Measurements from ENCODE around the gene PPT2. TPM values are rescaled to one million over a fixed set of nuclear protein-coding genes. Genes with fewer than 3 reads are reported as not detected.
"Not testable (repeated sequence)": the region's sequence is repeated elsewhere in the genome, so short reads cannot be mapped to it uniquely, and the experiment has no call there.

PPT2 gene
- total RNA-seq, 1 donor = 30.2 TPM

DNA sequence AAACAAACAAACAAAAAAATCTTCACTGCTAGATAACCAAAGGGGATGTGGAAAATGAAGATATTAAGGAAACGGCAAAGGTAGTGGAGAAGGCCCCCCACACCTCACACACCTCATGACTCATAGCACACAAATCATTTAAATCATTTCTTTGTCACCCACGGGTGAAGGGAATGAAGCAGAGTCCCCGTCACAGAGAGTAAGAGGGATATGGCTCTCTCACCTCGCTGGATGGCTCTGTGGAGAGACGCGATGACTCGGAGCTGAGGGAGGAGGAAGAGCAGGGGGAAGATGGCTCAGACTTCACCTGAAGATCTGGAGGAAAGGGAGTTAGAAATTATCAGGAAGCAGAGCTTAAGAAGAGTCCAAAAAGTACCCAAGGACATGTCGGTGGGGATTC lies 27.1 kb upstream of the PPT2 start:
- no peak for DNase-seq (ENCODE audit: low read depth in 2 of 3, low spot score in 2 of 3)

DNA sequence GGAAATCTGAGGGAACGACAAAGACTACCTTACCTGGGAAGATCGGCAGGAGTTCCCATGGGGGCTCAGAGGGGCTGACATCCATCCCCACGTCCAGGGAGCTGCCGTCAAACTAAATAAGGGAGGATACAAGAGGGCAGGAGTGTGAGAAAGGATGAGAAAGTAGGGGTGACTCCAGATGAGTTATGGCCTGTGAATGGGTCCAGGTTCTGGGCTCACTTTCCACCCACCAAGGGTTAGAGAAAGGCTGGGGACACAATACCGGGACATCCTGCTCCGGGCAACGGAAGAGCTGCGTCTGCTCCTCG lies 26.6 kb upstream of the PPT2 start:
- DNase-seq (ENCODE audit: low read depth in 2 of 3, low spot score in 2 of 3) = no peak

DNA sequence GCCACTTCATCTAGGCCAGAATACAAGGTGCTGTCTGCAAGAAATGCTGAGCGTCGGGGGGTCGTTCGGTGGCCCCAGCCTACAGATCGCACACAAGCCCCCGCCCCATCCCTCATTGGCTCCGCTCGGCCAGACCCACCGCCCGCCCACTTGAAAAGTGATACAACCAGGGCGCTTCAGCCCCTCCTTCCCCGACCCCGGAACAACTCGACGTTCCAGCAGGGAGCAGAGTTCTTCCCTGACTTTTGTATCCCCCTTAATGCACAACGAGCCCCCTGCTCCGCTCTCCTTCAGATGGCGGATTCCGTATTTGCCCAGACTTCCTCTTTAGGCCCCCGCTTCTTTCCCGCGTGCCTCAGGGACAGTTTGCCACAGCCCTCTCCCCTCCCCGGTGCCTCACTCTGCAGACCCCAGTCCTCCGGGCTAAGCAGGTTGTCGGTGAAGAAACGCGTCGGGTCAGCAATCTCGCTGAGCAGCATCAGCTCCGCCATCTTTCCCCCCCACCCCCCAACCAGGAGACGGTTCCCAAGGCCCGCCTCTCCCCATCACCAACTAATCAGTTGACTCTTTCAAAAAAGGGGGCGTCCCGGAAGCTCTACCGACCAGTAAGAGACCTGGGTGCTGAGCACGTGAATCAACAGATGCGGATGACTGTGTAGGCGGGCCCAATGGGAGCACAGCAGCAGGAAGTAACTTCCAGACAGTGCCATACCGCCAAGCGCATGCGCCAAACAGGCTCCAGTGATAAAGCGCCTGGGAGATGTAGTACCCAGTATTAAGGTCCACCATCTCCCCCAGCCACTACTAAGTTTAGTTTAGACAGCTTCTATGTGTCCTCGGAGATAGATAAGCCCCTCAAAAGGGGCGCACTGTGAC lies 26.0 kb upstream of the PPT2 start, which contains the start of gene ATF6B:
Gene ATF6B, minus strand, starts transcription at position 530 of the 876 bp plus-strand sequence. Its CDS starts 39 bp downstream, at position 491.
- DNase-seq (ENCODE audit: low read depth in 2 of 3, low spot score in 2 of 3) = peak; percentile 86 to 100 (median 99)

DNA sequence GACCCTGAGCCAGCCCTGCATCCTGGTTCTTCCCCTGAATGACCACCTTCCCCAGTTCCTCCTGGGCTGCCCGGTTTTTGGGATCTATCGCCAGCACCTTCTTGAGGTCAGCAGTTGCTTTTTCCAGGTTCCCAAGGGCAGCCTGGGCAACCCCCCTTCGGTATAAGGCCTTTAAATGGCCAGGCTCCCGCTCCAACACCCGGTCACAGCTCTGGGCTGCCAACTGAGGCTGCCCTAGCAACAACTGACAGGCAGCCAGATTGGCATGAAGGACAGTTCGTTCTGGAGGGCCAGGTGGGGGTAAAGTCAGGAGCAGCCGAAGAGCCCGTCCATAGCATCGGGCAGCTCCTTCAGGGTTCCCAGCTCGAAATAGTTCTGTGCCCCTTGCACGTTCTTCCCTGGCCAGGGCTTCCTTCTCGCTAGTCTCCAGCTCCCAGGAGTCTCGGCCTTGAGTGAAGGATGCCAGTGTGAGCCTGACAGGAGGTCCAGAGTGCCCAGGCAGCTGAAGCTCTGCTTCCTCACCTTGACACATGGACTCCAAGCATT lies 25.1 kb upstream of the PPT2 start:
- no peak for DNase-seq (ENCODE audit: low read depth in 2 of 3, low spot score in 2 of 3)

DNA sequence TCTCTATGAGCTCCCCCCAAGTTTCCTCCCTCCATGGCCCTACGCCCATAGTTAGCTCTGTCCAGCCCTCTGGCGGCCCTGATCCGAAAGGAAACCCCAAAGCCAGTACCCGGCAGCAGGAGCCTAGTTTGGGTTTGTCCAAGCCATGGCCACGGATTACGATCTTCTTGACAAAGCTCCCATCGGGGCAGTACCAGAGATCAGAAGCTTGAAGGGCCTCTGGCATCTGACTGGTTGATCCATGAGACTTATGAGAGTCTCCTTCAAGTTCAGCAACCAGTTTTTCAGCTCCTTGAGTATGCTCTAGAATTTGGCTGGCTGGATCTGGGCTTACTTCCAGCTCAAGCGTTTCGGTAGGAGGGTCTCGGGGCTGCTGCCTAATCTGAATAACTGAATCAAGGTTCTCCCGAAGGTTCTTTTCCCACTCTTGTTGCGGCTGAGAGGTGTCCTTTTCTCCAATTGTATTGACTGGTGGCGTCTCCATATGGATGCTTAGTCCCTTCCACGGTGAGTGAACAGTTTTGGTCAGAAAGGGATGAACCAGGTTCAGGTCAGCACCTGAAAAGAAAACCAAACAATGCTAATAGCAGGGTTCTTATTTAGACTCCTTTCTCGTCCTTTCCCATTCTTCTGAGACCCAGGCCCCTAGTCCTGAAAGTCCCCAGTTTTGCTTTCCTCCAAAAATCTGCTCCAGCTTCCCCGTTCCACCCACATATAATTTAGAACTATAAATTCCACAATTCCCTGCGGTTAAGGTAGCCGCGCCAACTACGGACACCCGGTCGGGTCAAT lies 24.4 kb upstream of the PPT2 start:
- DNase-seq (ENCODE audit: low read depth in 2 of 3, low spot score in 2 of 3) = no peak

DNA sequence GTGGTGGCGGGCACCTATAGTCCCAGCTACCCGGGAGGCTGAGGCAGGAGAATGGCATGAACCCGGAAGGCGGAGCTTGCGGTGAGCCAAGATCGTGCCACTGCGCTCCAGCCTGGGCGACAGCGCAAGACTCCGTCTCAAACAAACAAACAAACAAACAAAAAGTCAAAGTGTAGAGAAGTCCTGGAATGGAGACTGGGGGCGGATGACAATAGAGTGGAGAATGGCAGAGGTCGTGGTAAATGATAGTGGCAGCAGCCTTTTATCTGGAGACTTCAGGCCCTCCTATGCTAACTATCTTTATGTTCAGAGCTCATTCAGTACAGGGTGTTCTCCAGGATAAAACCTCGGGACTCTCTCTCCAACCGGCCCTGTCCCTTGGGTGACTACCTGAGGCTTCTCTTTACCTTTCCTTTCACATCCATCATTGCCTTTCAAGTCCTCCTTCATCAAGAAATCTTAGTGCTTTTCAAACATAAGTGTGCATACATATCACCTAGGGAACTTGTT lies 22.4 kb upstream of the PPT2 start:
- DNase-seq (ENCODE audit: low read depth in 2 of 3, low spot score in 2 of 3) = peak in 1 of 3 donors; percentile 39

DNA sequence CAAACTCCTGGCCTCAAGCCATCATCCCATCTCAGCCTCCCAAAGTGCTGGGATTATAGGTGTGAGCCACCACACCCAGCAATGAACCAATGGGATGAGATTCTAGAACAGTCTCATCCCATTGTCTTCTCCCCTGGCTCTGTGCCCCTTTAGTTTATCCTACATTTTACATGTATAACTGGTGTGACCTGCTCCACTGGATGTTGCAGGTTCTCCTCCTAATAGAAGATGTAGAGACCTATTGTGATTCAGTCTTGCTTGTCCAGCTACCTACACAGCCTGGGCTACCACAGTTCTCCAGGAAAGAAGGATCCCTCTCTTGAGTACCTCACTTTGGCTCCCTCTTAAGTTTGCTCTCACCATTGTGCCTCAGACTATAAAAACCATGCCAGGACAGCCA lies 21.8 kb upstream of the PPT2 start:
- no peak for DNase-seq (ENCODE audit: low read depth in 2 of 3, low spot score in 2 of 3)

DNA sequence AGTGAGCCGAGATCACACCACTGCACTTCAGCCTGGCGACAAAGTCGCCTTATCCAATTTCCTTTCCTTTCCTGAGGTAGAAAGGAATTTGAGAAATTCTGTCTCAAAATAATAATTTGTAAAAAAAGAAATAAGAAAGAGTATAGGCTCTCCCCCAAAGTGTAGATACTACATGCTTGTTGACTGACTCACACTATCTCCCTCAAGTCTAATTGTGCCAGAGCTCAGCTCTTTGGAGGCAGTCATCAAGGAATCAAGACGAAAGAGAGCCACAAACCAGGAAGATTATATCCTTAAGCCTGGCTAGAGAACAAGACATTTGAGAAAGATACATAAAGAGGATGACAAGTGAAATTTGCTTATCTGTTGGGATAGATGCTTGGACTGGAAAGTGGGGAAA lies 20.2 kb upstream of the PPT2 start:
- DNase-seq (ENCODE audit: low read depth in 2 of 3, low spot score in 2 of 3) = no peak

DNA sequence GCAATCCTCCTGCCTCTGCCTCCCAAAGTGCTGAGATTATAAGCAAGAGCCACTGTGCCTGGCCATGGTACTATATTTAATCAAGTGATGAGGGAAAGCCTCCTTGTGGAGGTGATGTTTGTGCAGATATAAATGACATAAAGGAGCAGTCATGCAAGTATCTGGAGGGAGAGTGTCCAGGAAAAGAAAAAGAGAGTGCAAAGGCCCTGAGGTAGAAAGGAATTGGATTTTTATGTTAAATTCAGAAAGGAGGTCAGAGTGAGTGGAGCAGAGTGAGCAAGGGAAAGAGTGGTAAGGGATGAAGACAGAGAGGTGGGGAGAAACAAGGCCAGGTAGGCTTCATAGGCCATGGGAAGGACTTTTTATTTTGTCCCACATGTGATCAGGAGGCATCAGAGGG lies 16.5 kb upstream of the PPT2 start:
- DNase-seq (ENCODE audit: low read depth in 2 of 3, low spot score in 2 of 3) = no peak

DNA sequence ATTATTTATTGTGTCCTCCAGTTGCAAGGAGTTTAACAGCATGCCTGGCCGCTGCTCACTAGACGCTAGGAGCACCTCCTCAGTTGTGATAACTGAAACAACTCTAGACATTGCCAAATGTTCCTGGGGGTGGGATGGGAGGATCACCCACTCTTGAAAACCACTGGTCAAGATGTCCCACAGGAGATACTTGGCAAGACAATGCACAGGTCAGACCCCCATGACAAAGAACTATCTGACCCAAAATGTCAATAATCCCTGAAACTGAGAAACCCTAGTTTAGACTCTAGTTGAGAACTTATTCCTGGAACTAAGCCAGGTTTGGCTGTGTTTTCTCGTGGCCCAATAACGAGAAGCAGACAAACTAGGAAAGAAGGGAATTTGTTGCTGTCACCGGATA lies 14.4 kb upstream of the PPT2 start:
- DNase-seq (ENCODE audit: low read depth in 2 of 3, low spot score in 2 of 3) = no peak

DNA sequence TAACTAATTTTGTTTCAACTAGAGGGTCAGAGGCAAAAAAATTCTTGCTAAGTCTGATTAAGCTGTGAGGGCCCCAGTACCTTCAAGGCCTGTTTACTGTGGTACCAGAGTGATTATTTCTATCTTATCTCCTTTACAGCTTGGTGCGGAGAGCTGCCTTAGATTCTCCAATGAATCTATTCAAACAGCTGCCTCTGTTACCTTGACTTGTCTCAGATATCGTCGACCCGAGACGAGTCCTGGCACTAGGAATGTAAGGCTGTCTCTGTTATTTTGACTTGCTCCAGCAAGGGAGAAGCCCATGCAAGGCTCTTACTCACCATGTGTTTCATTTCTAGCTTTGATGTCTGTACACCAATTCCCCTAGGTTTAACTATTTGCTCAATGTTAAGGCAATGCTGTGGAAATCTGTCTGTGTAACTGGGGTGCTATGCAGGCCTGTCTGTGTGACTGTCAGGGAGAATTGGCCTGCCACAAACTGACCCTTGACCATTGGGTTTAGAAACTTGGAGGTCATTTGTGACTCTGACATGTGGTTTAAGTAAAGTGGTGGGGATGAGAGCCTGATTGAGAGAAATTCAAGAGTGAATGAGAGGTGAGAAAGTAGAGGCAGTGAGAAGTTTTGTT lies 13.4 kb upstream of the PPT2 start:
- DNase-seq (ENCODE audit: low read depth in 2 of 3, low spot score in 2 of 3) = no peak

DNA sequence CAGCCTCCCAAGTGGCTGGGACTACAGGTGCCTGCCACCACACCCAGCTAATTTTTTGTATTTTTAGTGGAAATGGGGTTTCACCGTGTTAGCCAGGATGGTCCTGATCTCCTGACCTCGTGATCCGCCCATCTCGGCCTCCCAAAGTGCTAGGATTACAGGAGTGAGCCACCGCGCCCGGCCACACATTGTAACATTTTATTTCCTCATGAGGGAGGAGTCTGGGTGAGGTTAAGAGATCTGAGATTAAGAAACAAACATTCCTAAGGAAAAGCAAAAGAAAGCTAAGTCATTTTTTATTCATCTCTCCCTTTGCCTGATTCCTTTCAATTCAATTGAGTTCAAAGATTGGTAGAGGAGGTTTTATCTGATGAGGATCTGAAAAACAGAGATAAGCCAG lies 9.7 kb upstream of the PPT2 start:
- DNase-seq (ENCODE audit: low read depth in 2 of 3, low spot score in 2 of 3) = not testable (repeated sequence)

DNA sequence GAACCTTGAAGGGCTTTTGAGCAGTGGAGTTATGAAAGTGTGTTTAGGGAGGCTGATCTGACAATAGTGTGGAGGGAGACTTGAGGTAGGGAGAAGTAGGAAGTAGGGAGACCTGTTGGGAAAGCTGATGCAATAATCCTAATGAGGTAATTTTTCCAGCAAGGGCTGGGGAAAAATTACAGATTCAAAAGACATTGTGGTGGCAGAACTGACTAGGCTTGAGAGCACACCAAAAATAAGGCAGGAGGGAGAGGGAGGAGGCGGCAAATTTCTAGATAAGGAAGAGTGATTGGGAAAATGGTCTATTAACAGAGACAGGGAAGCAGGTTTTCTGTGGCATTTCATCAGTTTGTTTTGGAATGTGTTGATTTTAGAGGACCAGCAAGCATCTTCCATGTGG lies 7.7 kb upstream of the PPT2 start:
- no peak for DNase-seq (ENCODE audit: low read depth in 2 of 3, low spot score in 2 of 3)

DNA sequence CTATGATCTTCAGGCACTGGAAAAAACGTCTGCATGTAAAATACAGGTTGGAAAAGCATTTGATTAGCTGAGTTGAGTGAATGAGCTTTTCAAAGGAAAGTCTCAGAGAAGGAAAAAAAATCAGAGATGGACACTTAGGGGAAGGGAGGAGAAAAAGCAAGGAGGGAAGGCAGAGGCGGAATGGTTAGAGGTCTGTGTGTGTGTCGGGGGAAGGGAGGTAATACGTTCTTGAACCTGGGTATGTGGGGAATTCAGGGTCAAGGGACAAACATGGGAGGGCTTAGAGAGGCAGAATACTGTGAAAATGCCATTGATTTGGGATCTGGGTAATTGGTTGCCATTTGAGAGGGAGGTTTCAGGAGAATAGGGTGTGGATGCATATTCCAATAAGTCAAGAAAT lies 7.3 kb upstream of the PPT2 start:
- no peak for DNase-seq (ENCODE audit: low read depth in 2 of 3, low spot score in 2 of 3)

DNA sequence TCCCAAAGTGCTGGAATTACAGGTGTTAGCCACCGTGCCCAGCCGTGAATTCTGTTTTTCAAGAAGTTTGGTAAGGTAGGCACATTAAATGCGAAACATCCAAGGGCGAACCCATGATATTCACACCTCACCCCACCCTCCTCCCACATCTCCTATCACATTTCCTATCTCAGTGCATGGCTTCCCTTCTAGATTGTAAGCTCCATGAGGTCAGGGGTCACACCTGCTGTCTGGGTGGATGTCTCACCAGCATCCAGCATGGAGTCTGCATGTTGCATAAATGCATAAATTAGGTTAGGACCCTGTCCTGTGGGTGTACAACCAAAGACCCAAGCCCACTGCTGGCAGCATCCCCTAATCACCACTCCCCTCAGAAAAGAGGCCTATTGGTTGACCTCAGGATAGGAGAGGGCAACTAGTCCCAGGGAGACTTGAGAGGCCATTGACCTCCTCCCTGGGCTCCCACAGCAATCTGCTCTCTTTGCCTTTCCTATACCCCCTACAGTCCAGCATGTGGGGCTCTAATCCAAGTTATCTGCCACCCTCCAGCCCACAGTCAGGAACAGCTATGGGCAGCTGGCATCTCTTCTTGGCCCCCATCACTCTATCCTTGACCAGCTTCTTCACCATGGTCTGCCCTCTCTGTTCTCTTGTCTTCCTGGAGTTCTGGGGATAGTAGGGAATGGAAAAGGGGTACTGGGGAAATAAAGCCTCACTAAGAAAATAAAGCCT lies 6.4 kb upstream of the PPT2 start:
- DNase-seq (ENCODE audit: low read depth in 2 of 3, low spot score in 2 of 3) = peak in 1 of 3 donors; percentile 36

DNA sequence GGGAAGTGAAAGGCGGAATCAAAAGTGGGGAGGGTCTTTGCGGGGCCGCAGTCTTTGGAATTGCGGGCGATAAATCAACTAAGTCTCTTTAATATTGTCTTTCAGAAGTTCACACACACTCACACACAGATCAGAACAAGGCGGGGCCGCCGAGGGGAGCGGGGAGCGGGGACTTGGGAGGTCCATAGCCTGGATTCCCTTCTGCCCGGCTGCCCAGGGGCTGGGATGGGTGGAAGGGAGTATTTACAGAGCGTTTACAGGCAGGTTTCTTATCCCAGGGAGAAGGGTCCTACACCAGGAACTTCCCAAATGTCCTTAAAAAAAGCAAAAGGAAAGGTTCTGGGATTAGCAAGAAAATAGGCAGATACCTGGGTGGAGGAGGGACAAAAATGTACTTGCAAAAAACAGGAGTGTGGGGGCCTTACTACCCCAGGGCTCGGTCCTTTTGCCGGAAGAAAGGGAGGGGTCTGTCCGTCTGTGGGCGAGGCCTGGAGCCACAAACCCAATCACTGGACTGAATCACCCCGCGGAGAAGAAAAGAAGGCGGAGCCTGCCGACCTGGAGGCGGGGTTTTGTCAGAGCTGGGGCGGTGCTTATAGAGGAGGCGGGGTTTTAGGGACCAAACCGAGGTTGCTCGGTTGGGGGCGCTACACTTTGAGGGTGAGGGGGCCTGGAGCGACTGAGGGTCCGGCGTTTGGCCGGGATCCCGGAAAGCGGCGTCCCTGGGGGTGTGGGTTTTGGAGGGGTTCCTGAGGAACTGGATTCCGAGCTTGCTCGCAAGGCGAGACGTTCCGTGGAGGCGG lies 5.5 kb upstream of the PPT2 start:
- DNase-seq (ENCODE audit: low read depth in 2 of 3, low spot score in 2 of 3) = peak in 2 of 3 donors; percentile 85 to 93

DNA sequence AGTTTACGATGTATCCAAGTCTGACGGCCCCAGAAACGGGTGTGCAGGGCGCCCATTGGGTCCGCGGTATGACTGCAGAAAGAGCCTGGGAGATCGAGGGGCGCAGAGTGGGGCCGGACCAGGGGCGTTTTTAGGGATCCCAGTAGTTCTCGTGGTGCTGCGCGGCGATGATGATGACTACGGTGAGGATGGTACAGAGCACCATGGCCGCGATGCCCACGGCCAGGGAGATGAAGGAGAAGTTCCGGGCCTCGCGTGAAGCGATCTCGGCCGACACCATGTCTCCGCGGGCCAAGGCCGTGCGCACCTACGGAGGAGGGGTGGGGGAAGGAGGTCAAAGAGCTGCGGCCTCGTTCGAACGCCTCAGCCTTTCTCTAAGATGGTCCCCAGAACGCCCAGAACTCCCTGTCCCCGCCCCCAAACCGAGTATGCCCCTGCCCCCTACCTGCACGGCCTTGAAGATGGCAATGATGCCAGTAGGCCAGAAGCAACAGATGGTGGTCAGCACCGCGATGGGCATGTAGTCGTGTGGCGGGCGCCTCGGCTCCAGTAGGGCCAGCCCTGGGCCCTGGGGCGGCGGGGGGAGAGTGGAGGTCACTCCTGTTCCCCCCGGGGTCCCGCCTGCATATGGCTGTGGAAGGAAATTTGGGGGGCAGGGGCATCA lies 4.7 kb upstream of the PPT2 start:
- DNase-seq (ENCODE audit: low read depth in 2 of 3, low spot score in 2 of 3) = no peak

DNA sequence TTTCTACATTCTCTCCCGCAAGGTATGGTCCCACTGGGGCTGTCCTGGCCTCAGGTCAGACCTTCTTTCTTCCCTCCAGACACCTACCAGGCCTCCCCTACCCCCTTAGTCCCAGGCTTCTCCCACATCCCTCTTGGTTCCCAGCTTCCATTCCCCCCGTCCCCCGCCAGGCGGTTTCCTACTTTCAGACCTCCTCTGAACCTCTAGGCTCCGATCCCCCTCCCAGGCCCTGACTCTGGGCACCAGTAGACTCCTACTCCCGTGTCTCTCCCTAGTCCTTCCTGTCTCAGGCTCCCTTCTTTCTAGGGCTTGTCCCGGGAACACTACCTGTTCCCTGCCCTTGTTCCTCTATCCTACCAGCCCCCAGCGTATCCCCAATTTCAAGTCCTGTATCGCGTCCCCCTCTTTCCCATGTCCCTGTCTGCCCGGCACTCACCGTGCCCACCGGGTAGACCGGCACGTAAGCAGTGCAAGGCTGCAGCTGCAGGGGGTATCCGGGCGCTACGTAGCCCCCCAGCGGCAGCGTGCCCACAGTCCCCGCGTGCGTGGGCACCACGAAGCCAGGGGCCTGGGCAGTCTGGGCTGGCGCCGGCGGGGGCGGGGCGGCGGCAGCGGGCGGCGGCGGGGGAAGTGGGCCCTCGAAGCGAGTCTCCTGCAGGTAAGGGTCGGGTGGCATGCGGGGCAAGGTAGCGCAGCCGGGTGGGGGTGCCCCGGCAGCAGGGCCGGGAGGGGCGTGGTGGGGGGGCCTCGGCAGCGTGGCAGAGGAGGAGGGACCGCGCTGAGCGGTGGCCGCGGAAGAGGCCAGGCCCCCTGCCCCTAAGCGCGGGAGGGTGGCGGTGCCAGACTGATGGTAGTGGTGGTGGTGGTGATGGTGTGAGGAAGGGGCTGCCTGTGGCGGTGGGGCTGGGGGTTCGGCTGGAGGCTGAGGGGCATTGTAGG lies 3.7 kb upstream of the PPT2 start:
- DNase-seq (ENCODE audit: low read depth in 2 of 3, low spot score in 2 of 3) = no peak
